ENCODE measurements around the gene SGSM2.

SGSM2 gene

DNA sequence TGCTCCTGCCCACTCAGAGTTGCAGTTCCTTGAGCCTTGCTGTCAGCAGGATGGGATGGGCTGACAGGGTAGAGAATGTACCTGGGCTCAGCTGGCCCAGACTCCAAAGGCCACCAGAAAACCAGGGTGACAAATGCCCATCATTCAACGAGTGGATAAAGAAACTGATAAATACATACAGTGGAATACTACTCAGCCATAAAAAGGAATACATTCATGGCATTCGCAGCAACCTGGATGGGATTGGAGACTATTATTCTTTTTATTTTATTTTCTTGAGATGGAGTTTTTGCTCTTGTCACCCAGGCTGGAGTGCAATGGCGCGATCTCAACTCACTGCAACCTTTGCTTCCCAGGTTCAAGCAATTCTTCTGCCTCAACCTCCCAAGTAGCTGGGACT, 19.9 kb downstream of the SGSM2 start:
- H3K4me2 ChIP-seq (ENCODE audit: low read depth, low read length) = no peak overlapping the region
- H3F3A ChIP-seq (ENCODE audit: insufficient read depth, low read length) = peaks cover 10% of the 10 kb centered on the region
- no peak overlapping the region for H3K27ac ChIP-seq (ENCODE audit: low read length)
- H3K9me2 ChIP-seq (replicated peaks; ENCODE audit: insufficient read depth, low read length) = no peaks in the 10 kb centered on the region
- no peak for DNase-seq
- H3K4me3 ChIP-seq (ENCODE audit: low read length) = no peak overlapping the region
- peaks cover 2% of the 10 kb centered on the region; the same call in 1 of the 2 replicates for H3K4me1 ChIP-seq (ENCODE audit: low read length)
- no peaks in the 10 kb centered on the region for H3K27me3 ChIP-seq (replicated peaks; ENCODE audit: insufficient read depth, low read length)
- TF ChIP-seq, protein P1, sequence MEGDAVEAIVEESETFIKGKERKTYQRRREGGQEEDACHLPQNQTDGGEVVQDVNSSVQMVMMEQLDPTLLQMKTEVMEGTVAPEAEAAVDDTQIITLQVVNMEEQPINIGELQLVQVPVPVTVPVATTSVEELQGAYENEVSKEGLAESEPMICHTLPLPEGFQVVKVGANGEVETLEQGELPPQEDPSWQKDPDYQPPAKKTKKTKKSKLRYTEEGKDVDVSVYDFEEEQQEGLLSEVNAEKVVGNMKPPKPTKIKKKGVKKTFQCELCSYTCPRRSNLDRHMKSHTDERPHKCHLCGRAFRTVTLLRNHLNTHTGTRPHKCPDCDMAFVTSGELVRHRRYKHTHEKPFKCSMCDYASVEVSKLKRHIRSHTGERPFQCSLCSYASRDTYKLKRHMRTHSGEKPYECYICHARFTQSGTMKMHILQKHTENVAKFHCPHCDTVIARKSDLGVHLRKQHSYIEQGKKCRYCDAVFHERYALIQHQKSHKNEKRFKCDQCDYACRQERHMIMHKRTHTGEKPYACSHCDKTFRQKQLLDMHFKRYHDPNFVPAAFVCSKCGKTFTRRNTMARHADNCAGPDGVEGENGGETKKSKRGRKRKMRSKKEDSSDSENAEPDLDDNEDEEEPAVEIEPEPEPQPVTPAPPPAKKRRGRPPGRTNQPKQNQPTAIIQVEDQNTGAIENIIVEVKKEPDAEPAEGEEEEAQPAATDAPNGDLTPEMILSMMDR (IDR thresholded peaks at IDR 0.05; ENCODE audit: low read length) = no peak
- TF ChIP-seq EZH2 (optimal IDR thresholded peaks at IDR 0.05; ENCODE audit: low read depth, low read length) (no peak), EZH2phosphoT487 (IDR thresholded peaks at IDR 0.05; ENCODE audit: low read length) (no peak)
- H3K36me3 ChIP-seq (replicated peaks; ENCODE audit: insufficient read depth, low read length) = no peaks in the 10 kb centered on the region
- no peak overlapping the region for H3K9ac ChIP-seq (ENCODE audit: low read length)
- H4K20me1 ChIP-seq (ENCODE audit: insufficient read depth, low read length) = no peaks in the 10 kb centered on the region
- no peaks in the 10 kb centered on the region for H3K9me3 ChIP-seq (replicated peaks; ENCODE audit: insufficient read depth, low read length)
- no peaks in the 10 kb centered on the region for H3K79me2 ChIP-seq (ENCODE audit: low read length)
- H2AFZ ChIP-seq (ENCODE audit: low read length) = no peak overlapping the region

DNA sequence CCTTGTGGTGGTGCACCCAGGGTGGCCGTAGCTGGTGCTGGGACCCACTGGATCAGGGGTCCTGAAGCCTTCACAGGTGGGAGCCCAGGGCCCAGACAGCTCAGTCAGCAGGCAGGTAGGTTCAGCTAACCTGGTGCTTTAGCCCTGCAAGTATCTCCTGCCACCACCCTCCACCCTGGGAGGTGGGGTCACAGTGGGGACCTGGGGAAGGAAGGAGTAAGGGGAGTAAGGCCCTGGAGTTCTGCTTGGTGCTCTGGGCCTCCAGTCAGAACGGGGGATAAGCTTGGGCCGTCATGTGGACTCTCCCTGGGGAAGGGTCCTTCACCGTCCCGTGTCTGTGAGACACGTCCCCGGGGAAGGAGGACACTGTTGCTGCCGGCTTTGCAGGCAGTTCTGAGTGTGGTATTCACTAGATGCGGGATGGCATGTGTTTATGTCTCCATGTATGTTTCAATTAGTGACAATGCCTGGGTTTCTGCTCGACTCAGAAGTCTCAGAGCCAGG, 20.7 kb downstream of the SGSM2 start:
- H3K9me2 ChIP-seq (replicated peaks; ENCODE audit: insufficient read depth, low read length) = no peaks in the 10 kb centered on the region
- no peak overlapping the region for H3K4me2 ChIP-seq (ENCODE audit: low read depth, low read length)
- TF ChIP-seq EZH2phosphoT487 (IDR thresholded peaks at IDR 0.05; ENCODE audit: low read length) = no peak
- TF ChIP-seq, protein P1 (IDR thresholded peaks at IDR 0.05; ENCODE audit: low read length) = no peak
- TF ChIP-seq EZH2 (optimal IDR thresholded peaks at IDR 0.05; ENCODE audit: low read depth, low read length) = no peak
- H3K27ac ChIP-seq (ENCODE audit: low read length) = no peak overlapping the region
- H3K79me2 ChIP-seq (ENCODE audit: low read length) = no peaks in the 10 kb centered on the region
- no peaks in the 10 kb centered on the region; the same call in 1 of the 2 replicates for H3K4me1 ChIP-seq (ENCODE audit: low read length)
- H2AFZ ChIP-seq (ENCODE audit: low read length) = no peak overlapping the region
- H3K36me3 ChIP-seq (replicated peaks; ENCODE audit: insufficient read depth, low read length) = no peaks in the 10 kb centered on the region
- H4K20me1 ChIP-seq (ENCODE audit: insufficient read depth, low read length) = no peaks in the 10 kb centered on the region
- H3K4me3 ChIP-seq (ENCODE audit: low read length) = no peak overlapping the region
- peaks cover 7% of the 10 kb centered on the region; the same call in 1 of the 2 replicates for H3F3A ChIP-seq (ENCODE audit: insufficient read depth, low read length)
- H3K27me3 ChIP-seq (replicated peaks; ENCODE audit: insufficient read depth, low read length) = no peaks in the 10 kb centered on the region
- no peak for DNase-seq
- H3K9me3 ChIP-seq (replicated peaks; ENCODE audit: insufficient read depth, low read length) = no peaks in the 10 kb centered on the region
- H3K9ac ChIP-seq (ENCODE audit: low read length) = no peak overlapping the region

DNA sequence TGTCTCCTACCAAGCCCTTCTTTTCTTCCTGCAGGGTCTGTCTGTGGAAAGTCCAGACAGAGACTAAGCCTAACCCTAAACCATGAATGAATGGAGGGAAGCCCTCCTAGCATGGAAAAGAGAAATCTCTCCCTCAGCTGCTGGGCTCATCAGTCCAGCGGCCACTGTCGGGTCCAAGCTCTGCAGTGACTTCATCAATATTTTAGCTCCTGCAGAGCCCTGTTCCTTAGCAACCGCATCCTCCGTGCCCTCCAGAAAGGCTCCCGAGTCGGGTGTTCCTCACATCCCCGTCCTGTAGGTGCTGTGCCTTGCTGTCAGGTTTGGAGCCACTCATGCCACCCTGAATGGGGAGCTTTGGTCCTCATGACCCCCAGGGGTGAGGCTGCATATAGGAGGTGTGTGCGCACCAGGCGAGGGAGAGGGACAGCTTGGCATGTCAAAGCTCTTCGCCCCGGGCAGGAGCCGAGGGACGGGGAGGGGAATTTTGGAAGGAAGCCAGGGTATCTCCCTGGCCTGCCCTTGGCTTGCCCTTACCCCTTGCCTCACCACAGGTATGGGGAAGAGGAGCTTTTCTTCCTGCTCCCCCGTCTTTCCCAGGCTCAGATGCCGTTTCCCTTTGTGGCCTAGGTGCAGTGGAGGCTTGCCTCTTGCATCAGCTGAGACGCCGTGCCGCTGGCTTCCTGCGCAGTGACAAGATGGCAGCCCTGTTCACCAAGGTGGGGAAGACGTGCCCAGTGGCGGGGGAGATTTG, 23.9 kb downstream of the SGSM2 start:
- H3K79me2 ChIP-seq (ENCODE audit: low read length) = no peaks in the 10 kb centered on the region
- H3K4me1 ChIP-seq (ENCODE audit: low read length) = no peaks in the 10 kb centered on the region
- H3K27me3 ChIP-seq (replicated peaks; ENCODE audit: insufficient read depth, low read length) = no peaks in the 10 kb centered on the region
- H3K9me3 ChIP-seq (replicated peaks; ENCODE audit: insufficient read depth, low read length) = no peaks in the 10 kb centered on the region
- H3K4me3 ChIP-seq (ENCODE audit: low read length) = no peak overlapping the region
- H3K9me2 ChIP-seq (replicated peaks; ENCODE audit: insufficient read depth, low read length) = no peaks in the 10 kb centered on the region
- TF ChIP-seq EZH2 (optimal IDR thresholded peaks at IDR 0.05; ENCODE audit: low read depth, low read length) (no peak), EZH2phosphoT487 (IDR thresholded peaks at IDR 0.05; ENCODE audit: low read length) (no peak)
- TF ChIP-seq, protein P1 (IDR thresholded peaks at IDR 0.05; ENCODE audit: low read length) = no peak
- no peak overlapping the region for H3K4me2 ChIP-seq (ENCODE audit: low read depth, low read length)
- H3K9ac ChIP-seq (ENCODE audit: low read length) = no peak overlapping the region
- H3K36me3 ChIP-seq (replicated peaks; ENCODE audit: insufficient read depth, low read length) = no peaks in the 10 kb centered on the region
- no peak for DNase-seq
- no peaks in the 10 kb centered on the region for H3F3A ChIP-seq (ENCODE audit: insufficient read depth, low read length)
- no peak overlapping the region for H3K27ac ChIP-seq (ENCODE audit: low read length)
- no peaks in the 10 kb centered on the region for H4K20me1 ChIP-seq (ENCODE audit: insufficient read depth, low read length)
- no peak overlapping the region for H2AFZ ChIP-seq (ENCODE audit: low read length)
